Stomach (tissue), 4 donors: ENCODE results near the gene WFDC1.

Experiments used
- POLR2AphosphoS5 ChIP-seq, 3 donors: sonication (generic); formaldehyde crosslinking; IDR thresholded peaks; one replicate each; pipeline ENCODE4 v1.6.1; 2016; ENCODE audit warnings: antibody characterized with exemption in 3 of 3
- TF ChIP-seq, protein P1 (sequence below), 7 experiments: fragments of 450-650 bp in 4 of 7; fragments of 200-600 bp in 3 of 7; sonication (generic) in 3 of 7; IDR thresholded peaks; one replicate each; pipeline ENCODE4 v1.5.1; 2016 to 2019; ENCODE audit warnings: antibody characterized with exemption in 7 of 7, control low read depth in 2 of 7, mild to moderate bottlenecking in 1 of 7

GRCh38 chr16:84371553-84371865, 76.8 kb downstream of the WFDC1 start:
- TF ChIP-seq, protein P1, sequence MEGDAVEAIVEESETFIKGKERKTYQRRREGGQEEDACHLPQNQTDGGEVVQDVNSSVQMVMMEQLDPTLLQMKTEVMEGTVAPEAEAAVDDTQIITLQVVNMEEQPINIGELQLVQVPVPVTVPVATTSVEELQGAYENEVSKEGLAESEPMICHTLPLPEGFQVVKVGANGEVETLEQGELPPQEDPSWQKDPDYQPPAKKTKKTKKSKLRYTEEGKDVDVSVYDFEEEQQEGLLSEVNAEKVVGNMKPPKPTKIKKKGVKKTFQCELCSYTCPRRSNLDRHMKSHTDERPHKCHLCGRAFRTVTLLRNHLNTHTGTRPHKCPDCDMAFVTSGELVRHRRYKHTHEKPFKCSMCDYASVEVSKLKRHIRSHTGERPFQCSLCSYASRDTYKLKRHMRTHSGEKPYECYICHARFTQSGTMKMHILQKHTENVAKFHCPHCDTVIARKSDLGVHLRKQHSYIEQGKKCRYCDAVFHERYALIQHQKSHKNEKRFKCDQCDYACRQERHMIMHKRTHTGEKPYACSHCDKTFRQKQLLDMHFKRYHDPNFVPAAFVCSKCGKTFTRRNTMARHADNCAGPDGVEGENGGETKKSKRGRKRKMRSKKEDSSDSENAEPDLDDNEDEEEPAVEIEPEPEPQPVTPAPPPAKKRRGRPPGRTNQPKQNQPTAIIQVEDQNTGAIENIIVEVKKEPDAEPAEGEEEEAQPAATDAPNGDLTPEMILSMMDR (IDR thresholded peaks at IDR 0.05) = no peak
- no peak for TF ChIP-seq POLR2AphosphoS5 (IDR thresholded peaks at IDR 0.05)
